GM06990 (cell line): ENCODE measurements around the gene ANKH.

Experiments used
- DNase-seq: peaks from one replicate; pipeline ENCODE4 v3.0.0-alpha.2; 2011; ENCODE audit not compliant: insufficient read length; ENCODE audit errors: extremely low read depth
- H3K27me3 ChIP-seq: replicated peaks from 2 replicates; pipeline ENCODE4 v1.6.0; 2011; ENCODE audit warnings: low read length; ENCODE audit not compliant: control insufficient read depth, insufficient read depth
- H3K36me3 ChIP-seq: 2 replicates; pipeline ENCODE4 v1.5.1; 2011; ENCODE audit warnings: low read length; ENCODE audit not compliant: control insufficient read depth, insufficient read depth
- H3K4me3 ChIP-seq: replicated peaks from 2 replicates; pipeline ENCODE4 v1.5.1; 2011; ENCODE audit warnings: low read depth, mild to moderate bottlenecking, control low read depth, low read length
- TF ChIP-seq, protein P1 (sequence below): IDR thresholded peaks from 2 replicates; pipeline ENCODE4 v1.5.1; 2011; ENCODE audit warnings: low read length, control low read depth, mild to moderate bottlenecking, inconsistent platforms; ENCODE audit not compliant: insufficient read depth, poor library complexity, severe bottlenecking

The ANKH gene

DNA sequence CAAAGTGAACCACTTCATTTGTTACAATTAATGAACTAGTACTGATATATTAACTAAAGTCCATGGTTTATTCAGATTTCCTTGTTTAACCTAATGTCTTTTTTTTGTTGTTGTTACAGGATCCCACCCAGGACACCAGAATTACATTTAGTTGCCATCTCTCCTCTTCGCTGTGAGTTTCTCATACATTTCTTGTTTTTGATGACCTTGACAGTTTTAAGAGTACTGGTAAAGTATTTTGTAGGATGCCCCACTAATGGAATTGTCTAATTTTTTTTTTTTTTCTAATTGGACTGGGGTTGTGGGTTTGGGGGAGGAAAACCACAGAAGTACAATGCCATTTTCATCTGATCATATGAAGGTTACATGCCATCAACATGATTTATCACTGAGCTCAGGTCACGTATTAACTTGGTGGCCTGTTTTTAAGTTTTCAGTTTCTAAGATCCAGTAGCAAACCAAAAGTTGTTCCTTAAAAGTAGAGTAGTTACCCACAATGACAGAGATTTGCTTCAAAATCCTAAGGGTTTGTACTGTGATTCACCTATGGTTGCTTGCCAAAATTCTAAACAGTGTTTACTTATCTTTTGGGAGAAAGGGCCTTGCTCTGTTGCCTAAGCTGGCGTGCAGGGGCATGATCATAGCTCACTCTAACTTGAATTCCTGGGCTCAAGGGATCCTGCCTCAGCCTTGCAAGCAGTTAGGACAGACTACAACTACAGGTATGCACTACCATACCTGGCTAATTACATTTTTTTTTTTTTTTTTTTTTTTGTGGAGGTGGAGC, 211.6 kb downstream of the ANKH start:
- Histone ChIP-seq H3K36me3 (no peaks in the 10 kb centered on the region), H3K27me3 (no peaks in the 10 kb centered on the region), H3K4me3 (no peak overlapping the region)
- TF ChIP-seq, protein P1, sequence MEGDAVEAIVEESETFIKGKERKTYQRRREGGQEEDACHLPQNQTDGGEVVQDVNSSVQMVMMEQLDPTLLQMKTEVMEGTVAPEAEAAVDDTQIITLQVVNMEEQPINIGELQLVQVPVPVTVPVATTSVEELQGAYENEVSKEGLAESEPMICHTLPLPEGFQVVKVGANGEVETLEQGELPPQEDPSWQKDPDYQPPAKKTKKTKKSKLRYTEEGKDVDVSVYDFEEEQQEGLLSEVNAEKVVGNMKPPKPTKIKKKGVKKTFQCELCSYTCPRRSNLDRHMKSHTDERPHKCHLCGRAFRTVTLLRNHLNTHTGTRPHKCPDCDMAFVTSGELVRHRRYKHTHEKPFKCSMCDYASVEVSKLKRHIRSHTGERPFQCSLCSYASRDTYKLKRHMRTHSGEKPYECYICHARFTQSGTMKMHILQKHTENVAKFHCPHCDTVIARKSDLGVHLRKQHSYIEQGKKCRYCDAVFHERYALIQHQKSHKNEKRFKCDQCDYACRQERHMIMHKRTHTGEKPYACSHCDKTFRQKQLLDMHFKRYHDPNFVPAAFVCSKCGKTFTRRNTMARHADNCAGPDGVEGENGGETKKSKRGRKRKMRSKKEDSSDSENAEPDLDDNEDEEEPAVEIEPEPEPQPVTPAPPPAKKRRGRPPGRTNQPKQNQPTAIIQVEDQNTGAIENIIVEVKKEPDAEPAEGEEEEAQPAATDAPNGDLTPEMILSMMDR: no peak
- DNase-seq: no peak

DNA sequence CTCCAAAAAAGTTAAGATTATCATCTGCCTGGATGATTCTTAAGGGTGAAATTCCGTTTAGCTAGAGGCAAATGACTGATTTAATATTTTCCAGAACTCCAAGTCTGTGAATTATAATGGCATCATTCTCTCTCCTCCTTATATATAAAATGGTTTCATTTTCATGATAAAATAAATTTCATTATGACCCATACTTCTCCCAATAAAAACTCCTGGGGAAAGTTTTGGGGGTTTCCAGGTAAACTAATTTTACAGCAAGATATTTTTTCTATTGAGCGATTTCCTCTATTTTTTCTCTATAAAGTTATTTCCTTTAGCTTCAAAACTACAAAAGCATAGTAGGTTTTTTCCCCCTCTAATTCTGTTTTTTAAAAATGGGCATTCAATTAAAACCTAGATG, 214.7 kb downstream of the ANKH start:
- TF ChIP-seq, protein P1: no peak
- Histone ChIP-seq H3K4me3 (no peak overlapping the region), H3K36me3 (no peaks in the 10 kb centered on the region), H3K27me3 (no peaks in the 10 kb centered on the region)
- no peak for DNase-seq

DNA sequence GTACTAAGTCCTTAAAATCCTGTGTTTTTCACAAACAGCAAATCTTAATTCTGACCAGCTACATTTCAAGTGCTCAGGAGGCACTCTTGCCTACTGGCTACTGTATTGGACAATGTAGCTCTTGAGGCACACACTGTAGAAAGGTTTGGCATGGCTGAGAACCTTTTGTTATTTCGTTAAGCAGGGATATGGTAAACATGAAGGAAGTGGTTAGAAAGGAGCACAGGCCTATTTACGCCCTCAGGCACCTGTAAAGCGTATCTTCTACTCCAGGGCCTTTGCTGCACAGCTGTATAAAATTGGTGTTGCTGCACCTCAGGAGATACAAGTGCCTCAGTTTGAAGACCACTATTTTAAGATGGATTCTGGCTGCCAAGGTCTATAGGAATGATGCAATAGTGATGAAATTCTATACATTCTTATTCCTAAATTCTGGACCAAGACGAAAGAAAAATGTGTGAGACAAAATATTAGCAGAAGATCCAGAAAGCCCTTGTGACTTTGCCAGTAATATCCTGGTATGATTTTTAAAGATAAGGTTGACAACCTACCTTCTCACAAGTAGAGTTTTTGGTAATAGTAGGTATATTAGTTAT, 216.3 kb downstream of the ANKH start:
- no peak for DNase-seq
- H3K27me3 ChIP-seq: no peaks in the 10 kb centered on the region
- H3K36me3 ChIP-seq: no peaks in the 10 kb centered on the region
- no peak overlapping the region for H3K4me3 ChIP-seq
- TF ChIP-seq, protein P1: no peak
